A549 (cell line): Measurements from ENCODE around the gene LIG3. TPM values are rescaled to one million over a fixed set of nuclear protein-coding genes. Genes with fewer than 3 reads are reported as not detected.

Experiments
- CBX2 ChIP-seq: fragments of 200-600 bp; sonication (generic); IDR thresholded peaks from 2 replicates; pipeline ENCODE4 v1.6.1; 2016; ENCODE audit warnings: low read depth, mild to moderate bottlenecking, borderline replicate concordance
- CEBPB ChIP-seq, 2 experiments: fragments of >200 bp in 1 of 2; sonication (Bioruptor Twin) in 1 of 2; formaldehyde crosslinking in 1 of 2; IDR thresholded peaks; 2 replicates each; pipeline ENCODE4 v1.6.1; 2012 to 2016
- CHD4 ChIP-seq: fragments of 200-600 bp; sonication (generic); IDR thresholded peaks from 2 replicates; pipeline ENCODE4 v1.6.1; 2016; ENCODE audit warnings: antibody characterized with exemption, mild to moderate bottlenecking, borderline replicate concordance
- CTCF ChIP-seq: fragments of >200 bp; sonication (Bioruptor Twin); formaldehyde crosslinking; IDR thresholded peaks from 3 replicates; pipeline ENCODE4 v1.5.1; 2016
- EP300 ChIP-seq, 2 experiments: fragments of >200 bp; sonication (Bioruptor Twin); formaldehyde crosslinking; IDR thresholded peaks; 2 replicates in 1 of 2; 3 replicates in 1 of 2; pipeline ENCODE4 v1.6.1; 2016 to 2017
- FOSB ChIP-seq: fragments of 250-450 bp; sonication (Bioruptor Pico); IDR thresholded peaks from 2 replicates; pipeline ENCODE4 v1.5.0; 2020; ENCODE audit warnings: mild to moderate bottlenecking, moderate library complexity
- FOSL2 ChIP-seq, 2 experiments: fragments of 450-650 bp in 1 of 2; fragments of >200 bp in 1 of 2; sonication (Bioruptor Twin) in 1 of 2; formaldehyde crosslinking; IDR thresholded peaks; 2 replicates each; pipeline versions ENCODE4 v1.5.0 to v1.6.1; 2016 to 2020; ENCODE audit warnings: mild to moderate bottlenecking in 1 of 2, moderate library complexity in 1 of 2
- FOXS1 ChIP-seq: fragments of 250-450 bp; sonication (Bioruptor Pico); IDR thresholded peaks from 2 replicates; pipeline ENCODE4 v1.5.0; 2020; ENCODE audit warnings: mild to moderate bottlenecking, moderate library complexity
- HMGXB4 ChIP-seq: fragments of 250-450 bp; sonication (Bioruptor Pico); IDR thresholded peaks from 2 replicates; pipeline ENCODE4 v1.5.0; 2021; ENCODE audit warnings: mild to moderate bottlenecking, moderate library complexity, borderline replicate concordance
- HOXA7 ChIP-seq: fragments of 250-450 bp; sonication (Bioruptor Pico); IDR thresholded peaks from 2 replicates; pipeline ENCODE4 v1.5.0; 2020; ENCODE audit warnings: mild to moderate bottlenecking, moderate library complexity
- HOXB5 ChIP-seq: fragments of 250-450 bp; sonication (Bioruptor Pico); IDR thresholded peaks from 2 replicates; pipeline ENCODE4 v1.5.0; 2020; ENCODE audit warnings: mild to moderate bottlenecking, moderate library complexity
- KDM1A ChIP-seq: fragments of 200-600 bp; sonication (generic); IDR thresholded peaks from 2 replicates; pipeline ENCODE4 v1.6.1; 2016; ENCODE audit warnings: low read depth, mild to moderate bottlenecking
- MAFK ChIP-seq: fragments of 450-650 bp; IDR thresholded peaks from 2 replicates; pipeline ENCODE4 v1.6.1; 2014; ENCODE audit not compliant: partially characterized antibody
- NR3C1 ChIP-seq: fragments of >200 bp; sonication (Bioruptor Twin); formaldehyde crosslinking; IDR thresholded peaks from 3 replicates; pipeline ENCODE4 v1.6.1; 2017
- POLR2A ChIP-seq: IDR thresholded peaks from 2 replicates; pipeline ENCODE4 v1.6.1; 2012; ENCODE audit warnings: mild to moderate bottlenecking, low read length
- POLR2AphosphoS2 ChIP-seq: conservative IDR thresholded peaks from 2 replicates; pipeline ENCODE4 v1.6.1; 2012; ENCODE audit warnings: low read length, improper control_type of control experiment, inconsistent platforms
- RARB ChIP-seq: fragments of 250-450 bp; sonication (Bioruptor Pico); IDR thresholded peaks from 2 replicates; pipeline ENCODE4 v1.8.0; 2021; ENCODE audit warnings: mild to moderate bottlenecking, moderate library complexity
- RCOR1 ChIP-seq: fragments of 150-350 bp; IDR thresholded peaks from 2 replicates; pipeline ENCODE4 v1.6.1; 2014; ENCODE audit warnings: antibody characterized with exemption, low read length, low read depth
- RFX5 ChIP-seq: fragments of 450-650 bp; IDR thresholded peaks from 2 replicates; pipeline ENCODE4 v1.7.1; 2014; ENCODE audit warnings: antibody characterized with exemption, mild to moderate bottlenecking, moderate library complexity
- RNF2 ChIP-seq: fragments of 200-600 bp; sonication (generic); IDR thresholded peaks from 2 replicates; pipeline ENCODE4 v1.6.1; 2016; ENCODE audit warnings: low read depth, mild to moderate bottlenecking, antibody characterized with exemption, moderate library complexity, borderline replicate concordance
- SMC3 ChIP-seq: fragments of >200 bp; sonication (Bioruptor Twin); formaldehyde crosslinking; IDR thresholded peaks from 3 replicates; pipeline ENCODE4 v1.6.1; 2018; ENCODE audit warnings: inconsistent platforms
- SREBF2 ChIP-seq: fragments of 450-650 bp; IDR thresholded peaks from 2 replicates; pipeline ENCODE4 v1.6.1; 2014; ENCODE audit warnings: mild to moderate bottlenecking, moderate library complexity
- TFCP2L1 ChIP-seq: fragments of 250-450 bp; sonication (Bioruptor Pico); IDR thresholded peaks from 2 replicates; pipeline ENCODE4 v1.5.0; 2021; ENCODE audit warnings: mild to moderate bottlenecking
- USF2 ChIP-seq: fragments of 450-650 bp; IDR thresholded peaks from 2 replicates; pipeline ENCODE4 v1.6.1; 2014; ENCODE audit warnings: antibody characterized with exemption
- ZFP36 ChIP-seq: fragments of 450-650 bp; IDR thresholded peaks from 2 replicates; pipeline ENCODE4 v1.6.1; 2014; ENCODE audit warnings: borderline replicate concordance; ENCODE audit not compliant: partially characterized antibody
- ZNF302 ChIP-seq: fragments of 250-450 bp; sonication (Bioruptor Pico); IDR thresholded peaks from 2 replicates; pipeline ENCODE4 v1.9.0; 2021; ENCODE audit warnings: inconsistent platforms, mild to moderate bottlenecking, moderate library complexity
- ZSCAN20 ChIP-seq: fragments of 250-450 bp; sonication (Bioruptor Pico); IDR thresholded peaks from 2 replicates; pipeline ENCODE4 v1.8.0; 2022; ENCODE audit warnings: mild to moderate bottlenecking, moderate library complexity
- polyA plus RNA-seq, 4 experiments: library from polyadenylated mRNA; depleted of rRNA in 3 of 4; stranded (reverse); fragments of >200 nt; fragmentation: RNase III in 1 of 4; extraction: RNeasy Plus Mini Kit Qiagen cat#74134 plus additional on column Dnase treatment in 1 of 4; gene quantifications; 2 replicates in 3 of 4; 3 replicates in 1 of 4; pipeline ENCODE4 v1.2.3, GENCODE V29; 2011 to 2017
- TF ChIP-seq, protein P1 (sequence below): IDR thresholded peaks from 2 replicates; pipeline ENCODE4 v1.6.1; 2012
- TF ChIP-seq, protein P2 (sequence below): fragments of 150-350 bp; IDR thresholded peaks from 2 replicates; pipeline ENCODE4 v1.6.1; 2014; ENCODE audit warnings: low read depth, mild to moderate bottlenecking, low read length
- TF ChIP-seq, protein P3 (sequence below): fragments of 250-450 bp; sonication (Bioruptor Pico); IDR thresholded peaks from 2 replicates; pipeline ENCODE4 v1.5.0; 2020; ENCODE audit warnings: low read depth, mild to moderate bottlenecking, moderate library complexity
- TF ChIP-seq, protein P4 (sequence below): IDR thresholded peaks from 2 replicates; pipeline ENCODE4 v1.6.1; 2012

The LIG3 gene
- polyA plus RNA-seq, 2 of the 4 experiments (the other 2 are of a cell fraction) = 36.3 to 56.8 TPM

- TF ChIP-seq SMC3 (no peak), TFCP2L1 (CRISPR knock-in tag) (no peak), NR3C1 (no peak), RCOR1 (no peak), KDM1A (no peak), ZFP36 (no peak), RFX5 (peak; percentile 47), CHD4 (no peak), FOSL2 (IDR thresholded peaks at IDR 0.05) (no peak), FOSL2 (CRISPR knock-in tag; IDR thresholded peaks at IDR 0.05) (no peak), USF2 (no peak), HOXB5 (CRISPR knock-in tag) (0 out of 2 replicates have a peak, but pooled peaks have one; percentile 70), SREBF2 (no peak), EP300 (IDR thresholded peaks at IDR 0.05) (no peak), CTCF (no peak), FOXS1 (CRISPR knock-in tag) (no peak), POLR2A (peak; percentile 90), CBX2 (peak; percentile 46; the same call in 1 of the 2 replicates), RARB (CRISPR knock-in tag) (no peak), MAFK (peak; percentile 42), CEBPB (IDR thresholded peaks at IDR 0.05) (no peak), FOSB (CRISPR knock-in tag) (no peak), HMGXB4 (CRISPR knock-in tag) (no peak), POLR2AphosphoS2 (no peak), RNF2 (no peak), HOXA7 (CRISPR knock-in tag) (no peak), ZNF302 (CRISPR knock-in tag) (no peak), ZSCAN20 (CRISPR knock-in tag) (no peak)
- TF ChIP-seq, protein P1, sequence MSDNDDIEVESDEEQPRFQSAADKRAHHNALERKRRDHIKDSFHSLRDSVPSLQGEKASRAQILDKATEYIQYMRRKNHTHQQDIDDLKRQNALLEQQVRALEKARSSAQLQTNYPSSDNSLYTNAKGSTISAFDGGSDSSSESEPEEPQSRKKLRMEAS = peak; percentile 88
- TF ChIP-seq, protein P2, sequence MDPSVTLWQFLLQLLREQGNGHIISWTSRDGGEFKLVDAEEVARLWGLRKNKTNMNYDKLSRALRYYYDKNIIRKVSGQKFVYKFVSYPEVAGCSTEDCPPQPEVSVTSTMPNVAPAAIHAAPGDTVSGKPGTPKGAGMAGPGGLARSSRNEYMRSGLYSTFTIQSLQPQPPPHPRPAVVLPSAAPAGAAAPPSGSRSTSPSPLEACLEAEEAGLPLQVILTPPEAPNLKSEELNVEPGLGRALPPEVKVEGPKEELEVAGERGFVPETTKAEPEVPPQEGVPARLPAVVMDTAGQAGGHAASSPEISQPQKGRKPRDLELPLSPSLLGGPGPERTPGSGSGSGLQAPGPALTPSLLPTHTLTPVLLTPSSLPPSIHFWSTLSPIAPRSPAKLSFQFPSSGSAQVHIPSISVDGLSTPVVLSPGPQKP = no peak
- TF ChIP-seq, protein P3, sequence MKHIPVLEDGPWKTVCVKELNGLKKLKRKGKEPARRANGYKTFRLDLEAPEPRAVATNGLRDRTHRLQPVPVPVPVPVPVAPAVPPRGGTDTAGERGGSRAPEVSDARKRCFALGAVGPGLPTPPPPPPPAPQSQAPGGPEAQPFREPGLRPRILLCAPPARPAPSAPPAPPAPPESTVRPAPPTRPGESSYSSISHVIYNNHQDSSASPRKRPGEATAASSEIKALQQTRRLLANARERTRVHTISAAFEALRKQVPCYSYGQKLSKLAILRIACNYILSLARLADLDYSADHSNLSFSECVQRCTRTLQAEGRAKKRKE (CRISPR knock-in tag) = peak; percentile 85; the same call in 1 of the 2 replicates
- TF ChIP-seq, protein P4, sequence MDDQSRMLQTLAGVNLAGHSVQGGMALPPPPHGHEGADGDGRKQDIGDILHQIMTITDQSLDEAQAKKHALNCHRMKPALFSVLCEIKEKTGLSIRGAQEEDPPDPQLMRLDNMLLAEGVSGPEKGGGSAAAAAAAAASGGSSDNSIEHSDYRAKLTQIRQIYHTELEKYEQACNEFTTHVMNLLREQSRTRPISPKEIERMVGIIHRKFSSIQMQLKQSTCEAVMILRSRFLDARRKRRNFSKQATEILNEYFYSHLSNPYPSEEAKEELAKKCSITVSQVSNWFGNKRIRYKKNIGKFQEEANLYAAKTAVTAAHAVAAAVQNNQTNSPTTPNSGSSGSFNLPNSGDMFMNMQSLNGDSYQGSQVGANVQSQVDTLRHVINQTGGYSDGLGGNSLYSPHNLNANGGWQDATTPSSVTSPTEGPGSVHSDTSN = no peak
Observed at GRCh38 chr17:34961093-34961911, 19.0 kb upstream of the LIG3 start, which contains the start of the genes CCT6B and ZNF830 (continued).
